Measurements from ENCODE around the gene TRAM2. TPM values are rescaled to one million over a fixed set of nuclear protein-coding genes. Genes with fewer than 3 reads are reported as not detected.

Gene TRAM2
- total RNA-seq, 4 donors from 2014 or later: 3.8 to 33.2 (median 17.6) TPM

DNA sequence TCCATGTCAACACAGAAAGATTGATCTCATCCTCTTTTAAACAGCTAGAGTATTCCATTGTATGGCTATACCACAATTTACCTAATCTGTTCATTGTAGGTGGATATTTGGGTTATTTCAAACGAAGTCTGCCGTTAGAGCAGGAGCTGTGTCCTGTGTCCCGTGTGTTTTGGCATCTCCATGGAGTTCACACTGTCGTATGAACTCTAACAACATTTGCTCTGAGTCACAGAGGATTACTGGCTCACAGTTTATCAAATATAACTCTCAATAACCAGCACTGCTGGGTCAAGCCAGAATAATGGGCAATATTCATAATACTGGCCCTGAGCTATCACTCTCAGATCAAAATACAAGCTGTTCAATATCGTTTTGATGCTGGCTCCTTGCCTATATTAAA, 16.4 kb downstream of the TRAM2 start:
- Histone ChIP-seq H3K4me3 (no peak overlapping the region), H3K9me3 (no peaks in the 10 kb centered on the region), H3K27ac (no peak overlapping the region), H3K27me3 (no peaks in the 10 kb centered on the region), H3K4me1 (peaks cover 0 to 13% of the 10 kb centered on the region in 2 donors), H3K36me3 (no peaks in the 10 kb centered on the region)
- intact Hi-C loops (cut with DNase I; ENCODE audit: low total_unique reads): no loop called here
- TF ChIP-seq, protein P1, sequence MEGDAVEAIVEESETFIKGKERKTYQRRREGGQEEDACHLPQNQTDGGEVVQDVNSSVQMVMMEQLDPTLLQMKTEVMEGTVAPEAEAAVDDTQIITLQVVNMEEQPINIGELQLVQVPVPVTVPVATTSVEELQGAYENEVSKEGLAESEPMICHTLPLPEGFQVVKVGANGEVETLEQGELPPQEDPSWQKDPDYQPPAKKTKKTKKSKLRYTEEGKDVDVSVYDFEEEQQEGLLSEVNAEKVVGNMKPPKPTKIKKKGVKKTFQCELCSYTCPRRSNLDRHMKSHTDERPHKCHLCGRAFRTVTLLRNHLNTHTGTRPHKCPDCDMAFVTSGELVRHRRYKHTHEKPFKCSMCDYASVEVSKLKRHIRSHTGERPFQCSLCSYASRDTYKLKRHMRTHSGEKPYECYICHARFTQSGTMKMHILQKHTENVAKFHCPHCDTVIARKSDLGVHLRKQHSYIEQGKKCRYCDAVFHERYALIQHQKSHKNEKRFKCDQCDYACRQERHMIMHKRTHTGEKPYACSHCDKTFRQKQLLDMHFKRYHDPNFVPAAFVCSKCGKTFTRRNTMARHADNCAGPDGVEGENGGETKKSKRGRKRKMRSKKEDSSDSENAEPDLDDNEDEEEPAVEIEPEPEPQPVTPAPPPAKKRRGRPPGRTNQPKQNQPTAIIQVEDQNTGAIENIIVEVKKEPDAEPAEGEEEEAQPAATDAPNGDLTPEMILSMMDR (IDR thresholded peaks at IDR 0.05): no peak
- TF ChIP-seq POLR2A (IDR thresholded peaks at IDR 0.05): no peak
- no peak for DNase-seq

DNA sequence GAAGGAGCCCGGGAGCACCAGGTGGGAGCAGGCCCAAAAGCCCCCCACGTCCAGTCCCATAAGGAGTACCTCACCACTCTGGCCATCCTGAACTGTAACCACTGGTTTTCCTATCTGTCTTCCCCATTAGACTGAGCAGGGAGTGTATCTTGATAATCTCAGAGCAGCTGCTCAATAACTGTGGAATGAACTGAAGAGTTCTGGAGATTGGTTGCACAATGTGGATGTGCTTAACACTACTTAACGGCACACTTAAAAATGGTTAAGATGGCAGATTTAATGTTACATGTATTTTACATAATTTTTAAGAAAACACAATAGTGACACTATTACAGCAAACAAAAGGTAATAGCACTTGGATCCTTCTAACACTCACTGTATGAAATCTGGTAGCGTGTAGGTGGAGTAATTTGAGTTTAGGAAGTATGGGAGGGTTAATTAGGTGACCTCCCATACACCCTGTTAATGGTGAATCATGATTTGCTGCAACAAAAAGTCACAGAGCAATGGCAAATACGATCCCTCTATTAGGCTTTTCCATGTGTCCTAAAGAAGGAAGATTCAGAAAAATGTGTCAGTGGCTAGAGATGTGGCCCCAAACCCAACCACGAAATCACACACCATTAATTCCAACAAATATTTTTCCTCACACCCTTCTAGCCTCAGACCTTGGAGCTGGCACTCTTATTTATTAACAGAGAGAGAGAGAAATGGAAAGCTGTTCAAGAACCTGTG, 18.4 kb downstream of the TRAM2 start:
- no peaks in the 10 kb centered on the region for H3K27me3 ChIP-seq
- peak overlapping the region; percentile 49 to 51 for H3K27ac ChIP-seq
- H3K4me1 ChIP-seq: peaks cover 0 to 14% of the 10 kb centered on the region in 2 donors
- DNase-seq: no peak
- H3K4me3 ChIP-seq: no peak overlapping the region
- H3K9me3 ChIP-seq: no peaks in the 10 kb centered on the region
- no peaks in the 10 kb centered on the region for H3K36me3 ChIP-seq
- intact Hi-C loops (cut with DNase I; ENCODE audit: low total_unique reads): no loop called here
- no peak for TF ChIP-seq POLR2A (IDR thresholded peaks at IDR 0.05)
- TF ChIP-seq, protein P1 (IDR thresholded peaks at IDR 0.05): no peak

DNA sequence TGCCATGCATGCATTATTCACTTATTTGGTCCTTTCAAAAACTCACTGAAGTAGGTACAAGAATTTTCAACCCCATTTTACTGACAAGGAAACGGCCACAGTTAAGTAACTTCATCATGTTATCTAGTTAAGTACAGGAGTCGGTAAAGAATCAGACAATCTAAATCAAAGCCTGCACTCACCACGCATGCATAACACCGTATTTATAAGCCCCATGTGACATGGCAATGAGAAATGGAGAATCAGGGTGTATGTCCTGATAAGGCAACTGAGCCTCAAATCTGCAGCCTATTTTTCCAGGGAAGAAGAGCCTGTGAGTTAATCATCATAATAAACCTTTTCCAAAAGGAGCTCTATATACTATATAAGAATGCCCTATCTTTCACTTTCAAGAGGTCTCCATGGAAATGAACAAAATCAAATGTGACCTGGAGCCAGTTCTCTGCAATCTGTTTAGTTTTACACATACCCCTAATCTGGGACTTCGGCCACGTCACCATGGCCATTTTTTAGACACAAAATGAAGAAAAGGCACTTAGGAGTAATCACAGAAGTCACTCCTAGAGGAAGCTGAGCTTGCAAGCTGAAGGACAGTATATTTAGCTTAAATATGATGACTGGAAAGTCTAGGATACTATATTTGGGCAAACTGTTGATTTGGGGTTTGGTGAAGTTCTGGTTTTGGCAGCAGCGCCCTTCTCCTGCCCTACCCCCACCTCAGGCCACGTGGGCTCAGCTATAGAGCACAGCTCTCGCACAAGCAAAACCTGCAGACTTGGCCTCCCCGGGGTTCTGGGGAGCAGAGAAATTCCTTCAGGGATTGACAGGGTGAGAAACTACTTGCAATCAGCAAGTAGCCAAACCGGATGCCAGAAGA, 19.2 kb downstream of the TRAM2 start:
- H3K9me3 ChIP-seq: no peaks in the 10 kb centered on the region
- H3K36me3 ChIP-seq: no peaks in the 10 kb centered on the region
- DNase-seq: no peak
- intact Hi-C loops (cut with DNase I; ENCODE audit: low total_unique reads): no loop called here
- no peaks in the 10 kb centered on the region for H3K27me3 ChIP-seq
- H3K4me3 ChIP-seq: no peak overlapping the region
- TF ChIP-seq, protein P1 (IDR thresholded peaks at IDR 0.05): no peak
- TF ChIP-seq POLR2A (IDR thresholded peaks at IDR 0.05): no peak
- H3K4me1 ChIP-seq: peaks cover 0 to 14% of the 10 kb centered on the region in 2 donors
- peak overlapping the region; percentile 49 to 51 for H3K27ac ChIP-seq

DNA sequence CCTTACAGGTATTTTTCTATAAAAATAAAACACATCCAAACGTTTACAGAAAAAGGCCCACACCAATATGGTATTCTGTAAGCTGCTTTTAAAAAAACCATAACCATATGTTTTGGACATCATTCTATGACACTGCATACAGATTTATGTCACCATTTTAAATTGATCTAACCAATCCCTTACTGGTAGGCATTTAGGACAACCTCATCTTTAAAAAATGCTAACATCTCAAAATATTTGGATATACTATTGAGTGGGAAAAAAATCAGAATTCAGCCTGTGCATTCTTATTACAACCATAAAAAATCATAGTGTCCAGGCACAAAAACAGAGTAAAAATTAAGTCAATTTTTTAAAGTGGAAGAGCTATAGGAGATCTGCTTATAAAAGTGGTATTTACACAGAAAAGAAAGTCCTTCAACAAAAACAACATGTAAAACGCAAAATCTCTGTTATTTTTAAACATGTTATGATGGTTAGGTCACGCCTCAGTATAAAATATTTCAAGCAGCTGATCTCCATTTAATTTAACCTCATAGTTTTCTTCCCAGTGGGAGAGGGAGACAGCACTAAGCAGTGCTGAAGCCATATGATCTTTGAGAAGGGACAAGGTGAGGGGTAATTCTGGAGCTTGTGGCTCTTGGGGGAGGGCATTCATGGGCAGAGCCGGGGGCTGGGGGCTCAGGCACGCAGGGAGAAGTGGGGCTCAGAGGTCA, 21.2 kb downstream of the TRAM2 start:
- Histone ChIP-seq H3K4me3 (no peak overlapping the region), H3K27me3 (no peaks in the 10 kb centered on the region), H3K4me1 (peaks cover 0 to 14% of the 10 kb centered on the region in 2 donors), H3K27ac (peak overlapping the region; percentile 25 to 49), H3K9me3 (no peaks in the 10 kb centered on the region), H3K36me3 (no peaks in the 10 kb centered on the region)
- no peak for DNase-seq
- TF ChIP-seq, protein P1 (IDR thresholded peaks at IDR 0.05): no peak
- TF ChIP-seq POLR2A (IDR thresholded peaks at IDR 0.05): no peak
- intact Hi-C loops (cut with DNase I; ENCODE audit: low total_unique reads): no loop called here
